Measurements from ENCODE around the gene TMX2. TPM values are rescaled to one million over a fixed set of nuclear protein-coding genes. Genes with fewer than 3 reads are reported as not detected.
"Not testable (repeated sequence)": the region's sequence is repeated elsewhere in the genome, so short reads cannot be mapped to it uniquely, and the experiment has no call there.

The TMX2 gene
- total RNA-seq, 1 donor from 2014 or later = 51.0 TPM

DNA sequence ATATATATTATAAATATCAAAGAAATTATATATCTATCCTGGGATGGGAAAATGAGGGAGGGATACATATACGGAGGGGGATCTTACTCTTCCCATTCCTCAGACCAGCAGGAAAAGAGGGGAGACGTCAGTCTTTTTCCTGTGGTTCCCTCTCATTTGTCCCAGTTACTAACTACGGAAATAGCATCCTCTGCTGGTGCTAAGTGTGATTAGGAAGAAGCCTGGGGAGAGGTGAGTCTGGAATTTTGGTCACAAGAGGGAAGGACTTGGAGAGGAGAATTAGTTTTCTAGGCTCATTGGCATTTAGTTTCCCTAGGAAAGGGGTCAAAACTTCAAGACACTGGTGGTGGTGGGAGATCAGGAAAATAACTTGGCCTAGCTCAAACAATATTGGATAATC lies 12.0 kb upstream of the TMX2 start:
- peaks cover 43% of the 10 kb centered on the region for H3K36me3 Mint-ChIP-seq (ENCODE audit: low read depth, unreplicated experiment)
- TF ChIP-seq, protein P1, sequence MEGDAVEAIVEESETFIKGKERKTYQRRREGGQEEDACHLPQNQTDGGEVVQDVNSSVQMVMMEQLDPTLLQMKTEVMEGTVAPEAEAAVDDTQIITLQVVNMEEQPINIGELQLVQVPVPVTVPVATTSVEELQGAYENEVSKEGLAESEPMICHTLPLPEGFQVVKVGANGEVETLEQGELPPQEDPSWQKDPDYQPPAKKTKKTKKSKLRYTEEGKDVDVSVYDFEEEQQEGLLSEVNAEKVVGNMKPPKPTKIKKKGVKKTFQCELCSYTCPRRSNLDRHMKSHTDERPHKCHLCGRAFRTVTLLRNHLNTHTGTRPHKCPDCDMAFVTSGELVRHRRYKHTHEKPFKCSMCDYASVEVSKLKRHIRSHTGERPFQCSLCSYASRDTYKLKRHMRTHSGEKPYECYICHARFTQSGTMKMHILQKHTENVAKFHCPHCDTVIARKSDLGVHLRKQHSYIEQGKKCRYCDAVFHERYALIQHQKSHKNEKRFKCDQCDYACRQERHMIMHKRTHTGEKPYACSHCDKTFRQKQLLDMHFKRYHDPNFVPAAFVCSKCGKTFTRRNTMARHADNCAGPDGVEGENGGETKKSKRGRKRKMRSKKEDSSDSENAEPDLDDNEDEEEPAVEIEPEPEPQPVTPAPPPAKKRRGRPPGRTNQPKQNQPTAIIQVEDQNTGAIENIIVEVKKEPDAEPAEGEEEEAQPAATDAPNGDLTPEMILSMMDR (IDR thresholded peaks at IDR 0.05; ENCODE audit: unreplicated experiment) = no peak
- no peak overlapping the region for H3K4me3 Mint-ChIP-seq (ENCODE audit: unreplicated experiment)
- H3K27me3 Mint-ChIP-seq (ENCODE audit: unreplicated experiment) = no peaks in the 10 kb centered on the region
- no peak overlapping the region for H3K27ac Mint-ChIP-seq (ENCODE audit: unreplicated experiment)
- no peaks in the 10 kb centered on the region for H3K4me1 Mint-ChIP-seq (ENCODE audit: unreplicated experiment)
- no peaks in the 10 kb centered on the region for H3K9me3 Mint-ChIP-seq (ENCODE audit: unreplicated experiment)
- DNase-seq (ENCODE audit: low spot score) = no peak

DNA sequence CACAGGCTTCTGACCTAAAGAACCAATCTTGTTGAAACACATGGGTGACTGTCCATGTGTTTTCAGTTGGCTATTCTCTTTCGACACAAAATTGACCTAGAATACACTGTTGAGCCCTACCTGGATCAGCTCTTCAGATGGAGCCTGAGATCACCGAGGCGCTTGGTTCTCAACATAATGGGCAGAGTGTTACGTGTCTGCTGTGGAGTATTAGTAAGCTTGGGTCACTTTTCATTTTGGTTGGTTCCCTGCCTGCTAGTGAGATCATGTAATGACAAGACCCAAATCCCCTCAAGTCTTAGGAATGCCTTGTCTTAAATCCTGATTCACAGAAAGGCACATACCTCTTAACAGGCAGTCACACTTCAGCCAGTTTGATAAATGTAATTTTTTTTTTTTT lies 9.1 kb upstream of the TMX2 start:
- H3K27me3 Mint-ChIP-seq (ENCODE audit: unreplicated experiment) = no peaks in the 10 kb centered on the region
- no peak for DNase-seq (ENCODE audit: low spot score)
- no peak overlapping the region for H3K4me3 Mint-ChIP-seq (ENCODE audit: unreplicated experiment)
- H3K27ac Mint-ChIP-seq (ENCODE audit: unreplicated experiment) = no peak overlapping the region
- TF ChIP-seq, protein P1 (IDR thresholded peaks at IDR 0.05; ENCODE audit: unreplicated experiment) = no peak
- no peaks in the 10 kb centered on the region for H3K4me1 Mint-ChIP-seq (ENCODE audit: unreplicated experiment)
- peaks cover 31% of the 10 kb centered on the region for H3K36me3 Mint-ChIP-seq (ENCODE audit: low read depth, unreplicated experiment)
- H3K9me3 Mint-ChIP-seq (ENCODE audit: unreplicated experiment) = no peaks in the 10 kb centered on the region

- no peaks in the 10 kb centered on the region for H3K9me3 Mint-ChIP-seq (ENCODE audit: unreplicated experiment)
- no peak overlapping the region for H3K4me3 Mint-ChIP-seq (ENCODE audit: unreplicated experiment)
- H3K27ac Mint-ChIP-seq (ENCODE audit: unreplicated experiment) = no peak overlapping the region
- H3K4me1 Mint-ChIP-seq (ENCODE audit: unreplicated experiment) = no peaks in the 10 kb centered on the region
- TF ChIP-seq, protein P1 (IDR thresholded peaks at IDR 0.05; ENCODE audit: unreplicated experiment) = no peak
- H3K36me3 Mint-ChIP-seq (ENCODE audit: low read depth, unreplicated experiment) = peaks cover 17% of the 10 kb centered on the region
- no peaks in the 10 kb centered on the region for H3K27me3 Mint-ChIP-seq (ENCODE audit: unreplicated experiment)
- no peak for DNase-seq (ENCODE audit: low spot score)
Measured at GRCh38 chr11:57704932-57705331, 7.5 kb upstream of the TMX2 start.

GRCh38 chr11:57705432-57705831 lies 7.0 kb upstream of the TMX2 start:
- H3K4me1 Mint-ChIP-seq (ENCODE audit: unreplicated experiment); H3K27me3 Mint-ChIP-seq (ENCODE audit: unreplicated experiment); DNase-seq (ENCODE audit: low spot score); H3K4me3 Mint-ChIP-seq (ENCODE audit: unreplicated experiment); H3K27ac Mint-ChIP-seq (ENCODE audit: unreplicated experiment); H3K9me3 Mint-ChIP-seq (ENCODE audit: unreplicated experiment): not testable (repeated sequence)
- peaks cover 18% of the 10 kb centered on the region for H3K36me3 Mint-ChIP-seq (ENCODE audit: low read depth, unreplicated experiment)

DNA sequence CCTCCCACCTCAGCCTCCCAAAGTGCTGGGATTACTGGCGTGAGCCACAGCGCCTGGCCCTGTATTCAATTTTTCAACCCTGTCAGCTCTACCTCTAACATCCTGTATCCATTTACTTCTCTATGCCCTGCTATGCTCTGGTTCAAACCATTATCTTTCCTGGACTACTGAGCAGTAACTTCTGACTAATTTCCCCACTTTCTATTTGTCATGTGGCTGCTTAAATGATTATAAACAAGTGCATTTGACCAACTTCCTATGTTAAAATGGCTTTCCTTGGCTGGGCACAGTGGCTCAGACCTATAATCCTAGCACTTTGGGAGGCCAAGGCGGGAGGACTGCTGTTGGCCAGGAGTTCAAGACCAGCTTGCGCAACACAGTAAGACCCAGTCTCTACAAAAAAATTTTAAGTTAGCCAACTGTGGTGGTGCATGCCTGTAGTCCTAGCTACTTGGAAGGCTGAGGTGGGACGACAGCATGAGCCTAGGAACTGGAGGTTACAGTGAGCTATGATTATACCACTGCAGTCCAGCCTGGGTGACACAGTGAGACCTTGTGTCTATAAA lies 2.5 kb upstream of the TMX2 start:
- TF ChIP-seq, protein P1 (IDR thresholded peaks at IDR 0.05; ENCODE audit: unreplicated experiment) = no peak
- Mint-ChIP-seq H3K27ac (ENCODE audit: unreplicated experiment) (no peak overlapping the region), H3K36me3 (ENCODE audit: low read depth, unreplicated experiment) (peaks cover 4% of the 10 kb centered on the region), H3K4me3 (ENCODE audit: unreplicated experiment) (no peak overlapping the region), H3K27me3 (ENCODE audit: unreplicated experiment) (peaks cover 5% of the 10 kb centered on the region), H3K9me3 (ENCODE audit: unreplicated experiment) (no peaks in the 10 kb centered on the region), H3K4me1 (ENCODE audit: unreplicated experiment) (peaks cover 25% of the 10 kb centered on the region)
- no peak for DNase-seq (ENCODE audit: low spot score)

Data from endothelial cell (in vitro differentiated cells).